ENCODE data around the gene SLC24A3. TPM values are rescaled to one million over a fixed set of nuclear protein-coding genes. Genes with fewer than 3 reads are reported as not detected.
A peak's percentile ranks its signal among the peaks of the same experiment; 100 is the strongest.

SLC24A3 gene
- total RNA-seq, 1 donor from 2014 or later, result not detected

- H3K27me3 Mint-ChIP-seq (ENCODE audit: low read depth), result no peaks in the 10 kb centered on the region
- H3K27ac Mint-ChIP-seq, result peak overlapping the region; percentile 21
- no peaks in the 10 kb centered on the region for H3K9me3 Mint-ChIP-seq
- intact Hi-C loops (cut with micrococcal nuclease), result no loop called here
- H3K4me1 Mint-ChIP-seq (ENCODE audit: low read depth), result peaks cover 11% of the 10 kb centered on the region
- no peak overlapping the region for H3K4me3 Mint-ChIP-seq (ENCODE audit: low read depth)
- H3K36me3 Mint-ChIP-seq (ENCODE audit: low read depth), result no peaks in the 10 kb centered on the region
- no peak for DNase-seq (ENCODE audit: low spot score)
These were observed 330.7 kb downstream of the SLC24A3 start for GRCh38 chr20:19543101-19543500.

DNA sequence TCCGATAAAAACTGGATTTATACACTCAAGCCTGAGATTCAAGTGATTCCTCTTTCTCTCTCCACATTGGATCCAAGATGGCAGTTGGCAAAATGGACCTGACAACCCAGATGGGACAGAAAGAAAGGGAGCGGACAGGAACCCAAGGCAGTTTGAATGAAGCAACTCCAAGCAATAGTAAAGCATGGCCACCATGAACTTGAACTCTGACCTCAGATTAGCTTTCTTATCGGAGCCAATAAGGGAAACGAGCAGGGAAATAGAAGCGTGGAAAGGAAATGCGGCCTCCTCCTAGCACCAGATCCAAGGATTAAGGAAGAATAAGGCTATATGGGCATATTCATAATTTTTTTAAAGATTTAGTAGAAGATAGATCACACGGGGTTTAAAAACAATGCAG lies 332.2 kb downstream of the SLC24A3 start:
- no peak for DNase-seq (ENCODE audit: low spot score)
- Mint-ChIP-seq H3K4me3 (ENCODE audit: low read depth) (no peak overlapping the region), H3K27ac (no peak overlapping the region), H3K36me3 (ENCODE audit: low read depth) (no peaks in the 10 kb centered on the region), H3K9me3 (no peaks in the 10 kb centered on the region), H3K4me1 (ENCODE audit: low read depth) (peaks cover 11% of the 10 kb centered on the region), H3K27me3 (ENCODE audit: low read depth) (no peaks in the 10 kb centered on the region)
- intact Hi-C loops (cut with micrococcal nuclease), result no loop called here

- no peak overlapping the region for H3K27ac Mint-ChIP-seq
These were observed 334.2 kb downstream of the SLC24A3 start for GRCh38 chr20:19546648-19547047.

GRCh38 chr20:19547547-19547946 lies 335.1 kb downstream of the SLC24A3 start:
- Mint-ChIP-seq H3K4me1 (ENCODE audit: low read depth) (peaks cover under 1% of the 10 kb centered on the region), H3K36me3 (ENCODE audit: low read depth) (no peaks in the 10 kb centered on the region), H3K9me3 (no peaks in the 10 kb centered on the region), H3K27ac (no peak overlapping the region), H3K27me3 (ENCODE audit: low read depth) (no peaks in the 10 kb centered on the region), H3K4me3 (ENCODE audit: low read depth) (no peak overlapping the region)
- intact Hi-C loops (cut with micrococcal nuclease), result no loop called here
- no peak for DNase-seq (ENCODE audit: low spot score)

More at GRCh38 chr20:19546648-19547047, 334.2 kb downstream of the SLC24A3 start:
- Mint-ChIP-seq H3K4me1 (ENCODE audit: low read depth) (peaks cover 2% of the 10 kb centered on the region), H3K9me3 (no peaks in the 10 kb centered on the region), H3K4me3 (ENCODE audit: low read depth) (no peak overlapping the region), H3K36me3 (ENCODE audit: low read depth) (no peaks in the 10 kb centered on the region), H3K27me3 (ENCODE audit: low read depth) (no peaks in the 10 kb centered on the region)
- intact Hi-C loops (cut with micrococcal nuclease), result no loop called here
- no peak for DNase-seq (ENCODE audit: low spot score)

- Mint-ChIP-seq H3K4me3 (ENCODE audit: low read depth) (no peak overlapping the region), H3K36me3 (ENCODE audit: low read depth) (no peaks in the 10 kb centered on the region), H3K27ac (no peak overlapping the region), H3K9me3 (no peaks in the 10 kb centered on the region), H3K4me1 (ENCODE audit: low read depth) (no peaks in the 10 kb centered on the region), H3K27me3 (ENCODE audit: low read depth) (no peaks in the 10 kb centered on the region)
- DNase-seq (ENCODE audit: low spot score), result no peak
- intact Hi-C loops (cut with micrococcal nuclease), result no loop called here
These were observed 337.5 kb downstream of the SLC24A3 start for GRCh38 chr20:19549896-19550295.

DNA sequence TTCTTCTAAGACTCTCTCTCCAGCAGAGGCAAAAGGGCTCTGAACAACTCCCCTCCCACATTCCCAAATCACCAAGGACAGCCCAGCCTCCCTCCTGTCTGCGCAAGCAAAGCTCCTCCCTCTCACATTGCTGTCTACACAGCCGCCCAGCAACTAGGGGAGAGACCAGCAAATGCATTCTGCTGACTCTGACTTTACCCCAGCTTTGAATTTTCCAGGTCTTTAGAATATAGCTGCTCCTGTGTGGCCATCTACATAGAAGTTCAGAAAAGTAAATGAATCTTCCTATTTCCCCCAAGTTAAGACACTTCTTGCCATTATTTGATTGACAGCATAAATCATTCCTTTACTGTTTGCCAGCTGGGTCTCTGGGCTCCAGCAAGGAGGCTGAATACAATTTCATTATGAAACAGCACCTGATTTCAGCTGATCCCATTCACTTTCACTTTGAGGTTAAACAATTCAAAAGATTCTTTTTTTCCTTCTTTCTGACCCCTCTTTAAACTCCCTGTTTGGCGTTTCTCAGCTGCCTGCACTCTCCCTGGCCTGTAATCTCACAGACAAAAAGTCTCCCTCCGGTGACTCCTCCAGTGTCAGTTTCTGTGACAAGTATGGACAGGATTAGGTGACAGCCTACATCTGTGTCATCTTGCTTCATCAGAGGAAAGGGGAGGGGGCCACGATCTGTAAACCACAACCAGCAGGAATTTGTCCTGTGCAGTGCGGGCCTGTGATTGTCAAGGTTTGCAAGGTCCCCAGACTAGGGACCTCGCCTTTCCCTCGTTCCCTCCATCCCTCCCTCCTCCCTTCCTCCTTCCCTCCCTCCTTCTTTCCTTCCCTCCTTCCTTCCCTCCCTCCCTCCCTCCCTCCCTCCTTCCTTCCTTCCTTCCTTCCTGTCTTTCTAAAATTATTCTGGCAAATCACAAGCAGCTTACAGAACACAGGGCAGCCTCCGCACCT lies 340.1 kb downstream of the SLC24A3 start:
- Mint-ChIP-seq H3K4me3 (ENCODE audit: low read depth) (no peak overlapping the region), H3K27me3 (ENCODE audit: low read depth) (no peaks in the 10 kb centered on the region), H3K36me3 (ENCODE audit: low read depth) (no peaks in the 10 kb centered on the region), H3K4me1 (ENCODE audit: low read depth) (no peaks in the 10 kb centered on the region), H3K27ac (no peak overlapping the region), H3K9me3 (no peaks in the 10 kb centered on the region)
- no peak for DNase-seq (ENCODE audit: low spot score)
- intact Hi-C loops (cut with micrococcal nuclease), result no loop called here

- DNase-seq (ENCODE audit: low spot score), result no peak
- intact Hi-C loops (cut with micrococcal nuclease), result no loop called here
- Mint-ChIP-seq H3K27me3 (ENCODE audit: low read depth) (no peaks in the 10 kb centered on the region), H3K9me3 (no peaks in the 10 kb centered on the region), H3K4me1 (ENCODE audit: low read depth) (no peaks in the 10 kb centered on the region), H3K4me3 (ENCODE audit: low read depth) (no peak overlapping the region), H3K36me3 (ENCODE audit: low read depth) (no peaks in the 10 kb centered on the region), H3K27ac (no peak overlapping the region)
These were observed 342.2 kb downstream of the SLC24A3 start for GRCh38 chr20:19554666-19555065.

- no peak for DNase-seq (ENCODE audit: low spot score)
- H3K4me3 Mint-ChIP-seq (ENCODE audit: low read depth), result no peak overlapping the region
- H3K9me3 Mint-ChIP-seq, result no peaks in the 10 kb centered on the region
- H3K36me3 Mint-ChIP-seq (ENCODE audit: low read depth), result no peaks in the 10 kb centered on the region
- H3K27me3 Mint-ChIP-seq (ENCODE audit: low read depth), result no peaks in the 10 kb centered on the region
- intact Hi-C loops (cut with micrococcal nuclease), result no loop called here
- no peak overlapping the region for H3K27ac Mint-ChIP-seq
- H3K4me1 Mint-ChIP-seq (ENCODE audit: low read depth), result no peaks in the 10 kb centered on the region
These were observed 343.3 kb downstream of the SLC24A3 start for GRCh38 chr20:19555726-19556125.

DNA sequence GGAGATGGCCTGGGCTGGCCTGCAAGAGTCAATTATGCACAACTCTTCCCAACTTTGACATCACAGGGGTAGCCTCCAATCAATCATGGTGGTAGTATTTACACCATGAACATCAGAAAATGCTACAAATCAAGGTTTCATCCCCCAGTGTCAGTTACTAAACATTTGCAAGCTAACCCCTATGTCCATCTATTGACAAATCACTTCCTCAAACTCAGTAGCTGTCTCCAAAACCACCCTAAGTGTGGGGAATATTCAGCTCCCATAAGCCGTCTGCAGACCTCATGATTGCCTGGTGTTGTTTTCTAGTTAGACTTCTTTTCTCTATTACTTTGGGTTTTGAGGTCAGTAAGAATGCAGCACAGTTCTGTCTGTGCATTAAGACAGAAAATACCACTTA lies 344.8 kb downstream of the SLC24A3 start:
- H3K27ac Mint-ChIP-seq, result no peak overlapping the region
- intact Hi-C loops (cut with micrococcal nuclease), result no loop called here
- no peaks in the 10 kb centered on the region for H3K36me3 Mint-ChIP-seq (ENCODE audit: low read depth)
- no peaks in the 10 kb centered on the region for H3K9me3 Mint-ChIP-seq
- H3K27me3 Mint-ChIP-seq (ENCODE audit: low read depth), result no peaks in the 10 kb centered on the region
- no peak overlapping the region for H3K4me3 Mint-ChIP-seq (ENCODE audit: low read depth)
- no peaks in the 10 kb centered on the region for H3K4me1 Mint-ChIP-seq (ENCODE audit: low read depth)
- DNase-seq (ENCODE audit: low spot score), result no peak

DNA sequence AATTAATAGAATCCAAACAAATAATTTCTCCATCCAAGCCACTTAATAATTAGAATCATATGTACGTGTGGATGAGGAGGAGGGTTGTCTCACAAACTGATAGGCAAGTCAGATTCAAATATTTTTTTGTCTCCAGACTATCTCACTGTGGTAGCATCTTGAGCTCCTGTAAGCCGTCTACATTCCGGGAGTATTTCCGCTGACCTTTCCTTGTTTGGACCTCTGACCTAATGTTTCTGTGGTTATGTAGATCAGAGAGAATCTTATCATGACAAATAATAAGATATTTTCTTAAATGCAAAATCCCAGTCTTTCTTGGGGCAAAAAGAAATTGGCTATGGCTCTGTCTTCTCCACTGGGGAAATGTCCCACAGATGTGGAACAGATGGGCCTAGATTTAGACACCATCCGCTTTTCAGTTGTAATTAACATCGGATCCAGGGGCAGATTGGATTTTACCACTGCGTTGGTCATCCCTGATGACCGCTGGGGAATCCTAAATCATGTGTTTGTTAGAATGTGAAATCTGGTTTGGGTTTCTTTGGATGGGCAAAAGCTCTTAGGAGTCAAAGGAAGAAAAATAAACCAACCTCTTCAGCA lies 348.5 kb downstream of the SLC24A3 start:
- Mint-ChIP-seq H3K4me1 (ENCODE audit: low read depth) (no peaks in the 10 kb centered on the region), H3K27me3 (ENCODE audit: low read depth) (no peaks in the 10 kb centered on the region), H3K36me3 (ENCODE audit: low read depth) (no peaks in the 10 kb centered on the region), H3K27ac (no peak overlapping the region), H3K4me3 (ENCODE audit: low read depth) (no peak overlapping the region), H3K9me3 (no peaks in the 10 kb centered on the region)
- intact Hi-C loops (cut with micrococcal nuclease), result no loop called here
- DNase-seq (ENCODE audit: low spot score), result no peak

GRCh38 chr20:19562426-19562825 lies 350.0 kb downstream of the SLC24A3 start:
- H3K4me1 Mint-ChIP-seq (ENCODE audit: low read depth), result no peaks in the 10 kb centered on the region
- DNase-seq (ENCODE audit: low spot score), result no peak
- H3K9me3 Mint-ChIP-seq, result no peaks in the 10 kb centered on the region
- no peaks in the 10 kb centered on the region for H3K36me3 Mint-ChIP-seq (ENCODE audit: low read depth)
- intact Hi-C loops (cut with micrococcal nuclease), result no loop called here
- no peak overlapping the region for H3K27ac Mint-ChIP-seq
- H3K4me3 Mint-ChIP-seq (ENCODE audit: low read depth), result no peak overlapping the region
- H3K27me3 Mint-ChIP-seq (ENCODE audit: low read depth), result no peaks in the 10 kb centered on the region

DNA sequence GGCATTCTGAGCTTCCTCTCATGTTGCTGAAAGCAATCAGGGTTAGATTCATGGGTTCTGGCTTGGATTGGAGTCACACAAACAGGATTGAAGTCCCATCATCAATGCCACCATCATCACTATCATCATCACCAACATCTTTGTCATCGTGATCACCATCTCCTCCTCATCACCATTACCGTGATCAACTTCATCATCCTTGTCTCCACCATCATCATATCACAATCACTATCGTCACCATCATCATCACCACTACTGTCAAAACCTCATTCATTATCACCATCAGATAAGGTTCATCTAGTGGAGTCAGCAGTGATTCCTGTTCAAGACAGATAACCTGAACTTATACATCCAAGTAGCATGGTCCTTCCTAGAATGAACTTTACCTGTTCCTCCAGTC lies 351.8 kb downstream of the SLC24A3 start:
- H3K27me3 Mint-ChIP-seq (ENCODE audit: low read depth), result no peaks in the 10 kb centered on the region
- H3K4me3 Mint-ChIP-seq (ENCODE audit: low read depth), result no peak overlapping the region
- no peak overlapping the region for H3K27ac Mint-ChIP-seq
- no peaks in the 10 kb centered on the region for H3K9me3 Mint-ChIP-seq
- H3K36me3 Mint-ChIP-seq (ENCODE audit: low read depth), result no peaks in the 10 kb centered on the region
- intact Hi-C loops (cut with micrococcal nuclease), result no loop called here
- H3K4me1 Mint-ChIP-seq (ENCODE audit: low read depth), result no peaks in the 10 kb centered on the region
- DNase-seq (ENCODE audit: low spot score), result no peak

DNA sequence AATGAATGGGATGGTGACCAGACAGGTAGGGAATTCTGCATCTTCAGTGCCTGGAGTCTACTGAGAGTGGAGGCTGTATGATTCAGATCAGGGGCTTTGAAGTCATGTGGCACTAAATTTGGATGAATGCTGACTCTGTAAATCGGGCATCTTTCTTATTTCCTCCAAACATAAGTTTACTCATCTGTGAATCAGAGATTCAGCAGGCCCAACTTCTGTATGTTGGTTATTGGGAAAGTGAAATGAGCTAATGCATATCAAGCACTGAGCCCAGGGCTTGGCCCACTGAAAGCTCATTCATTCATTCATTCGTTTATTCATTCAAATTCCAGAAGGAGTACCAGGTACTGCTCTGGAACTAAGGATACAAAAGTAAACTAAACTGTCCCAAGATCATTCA lies 353.3 kb downstream of the SLC24A3 start:
- no peak for DNase-seq (ENCODE audit: low spot score)
- Mint-ChIP-seq H3K27me3 (ENCODE audit: low read depth) (no peaks in the 10 kb centered on the region), H3K9me3 (peaks cover 6% of the 10 kb centered on the region), H3K36me3 (ENCODE audit: low read depth) (no peaks in the 10 kb centered on the region), H3K4me3 (ENCODE audit: low read depth) (no peak overlapping the region), H3K27ac (no peak overlapping the region), H3K4me1 (ENCODE audit: low read depth) (no peaks in the 10 kb centered on the region)
- intact Hi-C loops (cut with micrococcal nuclease), result no loop called here

Data from activated T-helper 2 cell treated with anti-CD3 and anti-CD28 coated beads, Interferon-gamma antibody, Interleukin-2, Interleukin-4, amounts not matched to agents 10 μg/mL and 5 μg/mL and 100 μg/mL, durations not matched to agents 14 hours and 24 hours and 36 hours (primary cell).